Mucosa of descending colon (tissue), 3 donors: ENCODE results near the gene SLC1A2. TPM values are rescaled to one million over a fixed set of nuclear protein-coding genes. Genes with fewer than 3 reads are reported as not detected.

Source experiments
- ATAC-seq: fragments of 200-7000 bp; cut with Tn5 transposase; one replicate; pipeline ENCODE4 v1.9.1; 2020; ENCODE audit warnings: mild to moderate bottlenecking, moderate library complexity
- DNase-seq, 3 donors: peaks; one replicate each; pipeline ENCODE4 v3.0.0-alpha.2; 2020
- H3K36me3 ChIP-seq: fragments of 200-600 bp; one replicate; pipeline ENCODE4 v1.8.0; 2021; ENCODE audit warnings: low read depth, mild to moderate bottlenecking
- H3K4me1 ChIP-seq: fragments of 200-600 bp; one replicate; pipeline ENCODE4 v1.8.0; 2021; ENCODE audit warnings: low read depth, mild to moderate bottlenecking
- H3K4me3 ChIP-seq: fragments of 200-600 bp; one replicate; pipeline ENCODE4 v1.8.0; 2021; ENCODE audit warnings: mild to moderate bottlenecking
- H3K9me3 ChIP-seq: fragments of 200-600 bp; one replicate; pipeline ENCODE4 v1.8.0; 2021; ENCODE audit warnings: mild to moderate bottlenecking
- intact Hi-C, 2 donors: fragments of 100-400 bp; cut with DNase I in 1 of 2; cut with micrococcal nuclease in 1 of 2; formaldehyde crosslinking; loops; one replicate each; pipeline versions ENCODE4 v1.11.0 to v1.11.1; 2022; cut with DNase I, micrococcal nuclease
- total RNA-seq, 3 donors: library from RNA; stranded (reverse); fragmentation: NEBNext Ultra II Directional in 2 of 3; extraction: Animal tissue kit (Norgen Biotek cat#: 25700) in 2 of 3; gene quantifications; one replicate each; pipeline versions ENCODE4 v1.2.1 to v1.2.4, GENCODE V29; 2021 to 2023
- TF ChIP-seq, protein P1 (sequence below): fragments of 200-600 bp; IDR thresholded peaks from one replicate; pipeline ENCODE4 v1.8.0; 2022; ENCODE audit warnings: antibody characterized with exemption, mild to moderate bottlenecking
- donor health status: DM: no; HTN: no; CAD: no; lungs with moderate emphysema.
- donor health status: DM: no; HTN: no; CAD: no.
- donor health status: DM: no; HTN: yes; CAD: no.

Gene SLC1A2
- total RNA-seq, 3 donors from 2014 or later: 0.12 to 1.1 (median 0.32) TPM

DNA sequence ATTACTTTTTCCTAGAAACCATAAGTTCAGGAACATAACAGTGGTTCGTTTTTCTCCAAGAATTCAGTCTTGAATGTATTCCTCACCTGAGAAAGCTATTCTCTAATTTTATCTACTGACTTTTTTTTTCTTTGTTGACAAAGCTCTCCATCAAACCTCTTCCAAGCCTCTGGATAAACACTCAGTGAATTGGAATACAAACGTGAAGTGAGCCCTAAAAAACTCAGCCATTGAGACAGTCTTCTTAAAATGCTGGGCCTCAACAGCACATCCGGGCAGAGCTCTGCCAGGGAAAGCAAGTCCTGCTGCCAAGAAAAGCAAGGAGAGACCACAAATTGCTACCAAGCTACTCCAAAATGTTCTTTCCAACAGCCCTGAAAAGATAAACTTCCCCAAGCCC lies 7.7 kb upstream of the SLC1A2 start:
- no peaks in the 10 kb centered on the region for H3K4me1 ChIP-seq
- DNase-seq: no peak
- no peaks in the 10 kb centered on the region for H3K9me3 ChIP-seq
- TF ChIP-seq, protein P1, sequence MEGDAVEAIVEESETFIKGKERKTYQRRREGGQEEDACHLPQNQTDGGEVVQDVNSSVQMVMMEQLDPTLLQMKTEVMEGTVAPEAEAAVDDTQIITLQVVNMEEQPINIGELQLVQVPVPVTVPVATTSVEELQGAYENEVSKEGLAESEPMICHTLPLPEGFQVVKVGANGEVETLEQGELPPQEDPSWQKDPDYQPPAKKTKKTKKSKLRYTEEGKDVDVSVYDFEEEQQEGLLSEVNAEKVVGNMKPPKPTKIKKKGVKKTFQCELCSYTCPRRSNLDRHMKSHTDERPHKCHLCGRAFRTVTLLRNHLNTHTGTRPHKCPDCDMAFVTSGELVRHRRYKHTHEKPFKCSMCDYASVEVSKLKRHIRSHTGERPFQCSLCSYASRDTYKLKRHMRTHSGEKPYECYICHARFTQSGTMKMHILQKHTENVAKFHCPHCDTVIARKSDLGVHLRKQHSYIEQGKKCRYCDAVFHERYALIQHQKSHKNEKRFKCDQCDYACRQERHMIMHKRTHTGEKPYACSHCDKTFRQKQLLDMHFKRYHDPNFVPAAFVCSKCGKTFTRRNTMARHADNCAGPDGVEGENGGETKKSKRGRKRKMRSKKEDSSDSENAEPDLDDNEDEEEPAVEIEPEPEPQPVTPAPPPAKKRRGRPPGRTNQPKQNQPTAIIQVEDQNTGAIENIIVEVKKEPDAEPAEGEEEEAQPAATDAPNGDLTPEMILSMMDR: no peak
- no peaks in the 10 kb centered on the region for H3K36me3 ChIP-seq
- no peak for ATAC-seq
- intact Hi-C loops: no loop called here
- H3K4me3 ChIP-seq: no peak overlapping the region

DNA sequence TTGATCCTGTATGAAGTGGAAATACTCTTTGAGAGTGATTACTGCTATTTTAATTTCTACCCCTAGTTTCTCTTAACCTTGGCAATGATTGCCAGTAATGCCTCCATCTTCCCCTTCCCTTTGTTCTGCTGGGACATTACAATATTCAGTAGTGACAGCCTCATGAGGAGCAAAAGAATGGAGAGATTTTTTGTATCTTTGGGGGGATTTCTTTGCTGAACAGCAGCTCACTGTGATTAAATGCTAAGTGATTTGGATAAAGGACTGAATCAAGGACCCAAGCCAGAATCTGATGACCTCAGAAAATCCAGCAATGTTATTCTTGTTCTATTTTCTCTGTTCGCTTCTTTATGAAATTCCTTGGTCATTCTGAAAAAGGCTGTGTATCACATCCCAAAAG lies 7.0 kb upstream of the SLC1A2 start:
- Histone ChIP-seq H3K4me3 (no peak overlapping the region), H3K36me3 (no peaks in the 10 kb centered on the region), H3K4me1 (no peaks in the 10 kb centered on the region), H3K9me3 (no peaks in the 10 kb centered on the region)
- no peak for DNase-seq
- no peak for ATAC-seq
- intact Hi-C loops: no loop called here
- TF ChIP-seq, protein P1: no peak

DNA sequence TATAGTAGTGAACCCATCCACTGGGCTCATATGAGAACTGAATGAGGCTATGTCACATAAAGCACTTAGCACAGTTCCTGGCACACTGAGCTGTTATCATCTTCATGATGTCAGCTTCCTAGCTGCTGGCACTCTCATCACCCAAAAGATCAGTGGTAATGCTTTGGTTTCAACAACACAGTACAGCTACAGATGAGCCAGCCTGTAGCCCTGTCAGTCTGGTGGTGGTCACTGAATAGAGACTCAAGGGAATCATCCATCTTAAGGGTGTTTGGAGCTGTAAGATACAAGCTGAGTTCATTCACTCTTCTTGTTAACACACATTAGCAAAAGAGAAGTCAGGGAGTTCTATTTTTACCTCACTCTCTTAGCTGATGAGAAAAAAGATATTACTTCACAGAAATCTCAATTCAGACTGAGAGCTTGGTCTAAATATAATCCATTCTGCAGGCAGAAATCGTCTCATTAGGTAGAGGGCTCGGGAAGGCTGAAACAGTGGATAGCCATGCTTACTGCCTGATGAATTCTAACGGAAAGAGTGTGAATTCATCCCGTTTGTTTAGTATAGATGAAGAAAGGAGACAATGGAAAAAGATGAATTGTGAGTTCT lies 6.3 kb upstream of the SLC1A2 start:
- Histone ChIP-seq H3K36me3 (no peaks in the 10 kb centered on the region), H3K4me3 (no peak overlapping the region), H3K4me1 (no peaks in the 10 kb centered on the region), H3K9me3 (no peaks in the 10 kb centered on the region)
- TF ChIP-seq, protein P1: no peak
- intact Hi-C loops: no loop called here
- ATAC-seq: no peak
- DNase-seq: no peak

DNA sequence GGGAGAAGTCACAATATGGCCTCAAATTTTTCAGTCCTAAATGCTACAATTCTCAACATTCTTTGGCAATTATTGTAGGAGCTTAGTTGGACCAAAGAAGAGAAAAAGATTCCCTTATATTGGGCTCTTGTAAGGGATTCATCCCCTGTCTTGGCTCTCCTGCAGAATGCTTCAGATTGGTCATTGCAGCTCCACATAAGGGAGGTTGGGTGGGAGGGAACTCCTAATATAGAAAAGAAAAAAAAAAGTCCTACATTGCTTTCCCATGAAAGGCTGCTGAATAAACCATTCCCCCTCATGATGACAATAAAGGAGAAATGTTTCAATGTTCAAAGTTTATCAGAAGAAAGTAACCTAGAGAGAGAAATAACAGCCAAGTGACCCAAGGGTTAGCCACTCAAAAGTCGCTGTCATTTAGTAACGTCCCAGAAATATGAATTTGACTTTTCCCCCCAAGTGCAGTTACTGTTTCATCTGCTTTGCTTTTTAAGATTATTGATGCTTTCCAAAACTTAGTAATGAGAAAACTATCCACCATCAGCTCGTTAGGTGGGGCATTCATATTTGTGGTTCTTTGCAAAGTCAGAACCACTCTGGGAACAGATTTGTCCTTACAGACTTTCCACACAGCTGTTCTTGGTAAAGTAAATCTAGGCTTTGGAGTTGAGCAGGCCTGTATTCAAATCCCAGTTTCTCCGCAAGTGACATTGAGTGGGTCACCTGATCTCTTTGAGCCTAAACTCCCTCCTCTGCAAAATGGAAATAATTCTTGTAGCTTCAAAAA lies 5.0 kb upstream of the SLC1A2 start:
- intact Hi-C loops: no loop called here

DNA sequence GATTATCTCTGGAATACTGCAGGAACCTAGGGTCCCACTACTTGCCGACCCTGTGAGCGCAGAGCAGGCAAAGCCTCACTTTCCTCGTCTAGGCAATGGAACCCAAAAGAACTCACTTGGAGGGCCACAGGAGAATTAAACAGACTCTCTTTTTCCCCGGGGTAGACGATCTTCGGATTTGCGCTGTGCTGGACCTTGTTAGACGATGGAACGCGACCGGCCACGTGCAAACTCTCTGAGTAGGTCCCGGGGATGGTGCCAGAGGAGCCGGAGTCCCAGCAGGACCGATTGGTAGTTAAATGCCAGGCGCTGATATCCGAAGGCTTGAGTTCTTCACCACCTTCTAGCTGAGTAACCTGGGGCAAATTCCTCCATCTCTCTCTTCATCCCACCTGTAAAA lies 1.0 kb upstream of the SLC1A2 start:
- intact Hi-C loops: no loop called here
- Histone ChIP-seq H3K4me1 (peaks cover 17% of the 10 kb centered on the region), H3K9me3 (no peaks in the 10 kb centered on the region), H3K4me3 (no peak overlapping the region), H3K36me3 (no peaks in the 10 kb centered on the region)
- TF ChIP-seq, protein P1: no peak
- ATAC-seq: no peak
- DNase-seq: no peak

More for the DNA sequence above, 5.0 kb upstream of the SLC1A2 start:
- ATAC-seq (no peak), DNase-seq (no peak)
- Histone ChIP-seq H3K4me1 (peaks cover 7% of the 10 kb centered on the region), H3K4me3 (no peak overlapping the region), H3K9me3 (no peaks in the 10 kb centered on the region), H3K36me3 (no peaks in the 10 kb centered on the region)
- TF ChIP-seq, protein P1: no peak
